DOHH2 (cell line): ENCODE data around the gene PDE7B.

Source experiments
- H3F3A ChIP-seq: fragments of 200-600 bp; sonication (generic), shearing (Covaris generic); 2 replicates; pipeline ENCODE4 v1.6.0; 2016; ENCODE audit warnings: antibody characterized with exemption, mild to moderate bottlenecking; ENCODE audit not compliant: control insufficient read depth, insufficient read depth
- H3K27ac ChIP-seq: fragments of 200-600 bp; sonication (generic); 2 replicates; pipeline ENCODE4 v1.5.1; 2014; ENCODE audit warnings: low read depth, mild to moderate bottlenecking, low read length, moderate library complexity
- H3K27me3 ChIP-seq: fragments of 200-600 bp; sonication (generic); 2 replicates; pipeline ENCODE4 v1.6.1; 2014; ENCODE audit warnings: mild to moderate bottlenecking, low read length, mixed read lengths; ENCODE audit not compliant: control insufficient read depth
- H3K36me3 ChIP-seq: fragments of 200-600 bp; sonication (generic); 2 replicates; pipeline ENCODE4 v1.6.1; 2014; ENCODE audit warnings: mild to moderate bottlenecking, low read length, moderate library complexity, mixed read lengths; ENCODE audit not compliant: control insufficient read depth
- H3K4me1 ChIP-seq: fragments of 200-600 bp; sonication (generic); 2 replicates; pipeline ENCODE4 v1.6.1; 2014; ENCODE audit warnings: mild to moderate bottlenecking, low read length, mixed read lengths; ENCODE audit not compliant: control insufficient read depth
- H3K4me2 ChIP-seq: fragments of 200-600 bp; sonication (generic); 2 replicates; pipeline ENCODE4 v1.6.0; 2014; ENCODE audit warnings: mild to moderate bottlenecking, low read length, moderate library complexity
- H3K4me3 ChIP-seq: fragments of 200-600 bp; sonication (generic); 2 replicates; pipeline ENCODE4 v1.5.1; 2014; ENCODE audit warnings: mild to moderate bottlenecking, low read length, mixed read lengths
- H3K79me2 ChIP-seq: fragments of 200-600 bp; sonication (generic); 2 replicates; pipeline ENCODE4 v1.6.1; 2014; ENCODE audit warnings: mild to moderate bottlenecking, low read length, mixed read lengths; ENCODE audit not compliant: control insufficient read depth
- H3K9me2 ChIP-seq: fragments of 200-600 bp; sonication (generic); replicated peaks from 2 replicates; pipeline ENCODE4 v1.6.1; 2014; ENCODE audit warnings: mild to moderate bottlenecking, low read length, mixed read lengths; ENCODE audit not compliant: control insufficient read depth
- H3K9me3 ChIP-seq: fragments of 200-600 bp; sonication (generic); 2 replicates; pipeline ENCODE4 v1.6.1; 2014; ENCODE audit warnings: antibody characterized with exemption, low read length, mixed read lengths; ENCODE audit not compliant: control insufficient read depth, insufficient read depth
- H4K20me1 ChIP-seq: fragments of 200-600 bp; sonication (generic); 2 replicates; pipeline ENCODE4 v1.6.0; 2014; ENCODE audit warnings: low read depth, mild to moderate bottlenecking, antibody characterized with exemption, low read length, moderate library complexity; ENCODE audit not compliant: control insufficient read depth, insufficient read depth
- CTCF ChIP-seq: fragments of 200-600 bp; sonication (generic); IDR thresholded peaks from one replicate; pipeline ENCODE4 v1.5.1; 2014; ENCODE audit warnings: antibody characterized with exemption, mild to moderate bottlenecking, low read depth, low read length; ENCODE audit not compliant: poor library complexity, severe bottlenecking
- EZH2phosphoT487 ChIP-seq: fragments of 200-600 bp; sonication (generic); IDR thresholded peaks from 2 replicates; pipeline ENCODE4 v1.6.1; 2017; ENCODE audit warnings: borderline replicate concordance, mild to moderate bottlenecking, antibody characterized with exemption, low read length, moderate library complexity, mixed read lengths

The PDE7B gene

DNA sequence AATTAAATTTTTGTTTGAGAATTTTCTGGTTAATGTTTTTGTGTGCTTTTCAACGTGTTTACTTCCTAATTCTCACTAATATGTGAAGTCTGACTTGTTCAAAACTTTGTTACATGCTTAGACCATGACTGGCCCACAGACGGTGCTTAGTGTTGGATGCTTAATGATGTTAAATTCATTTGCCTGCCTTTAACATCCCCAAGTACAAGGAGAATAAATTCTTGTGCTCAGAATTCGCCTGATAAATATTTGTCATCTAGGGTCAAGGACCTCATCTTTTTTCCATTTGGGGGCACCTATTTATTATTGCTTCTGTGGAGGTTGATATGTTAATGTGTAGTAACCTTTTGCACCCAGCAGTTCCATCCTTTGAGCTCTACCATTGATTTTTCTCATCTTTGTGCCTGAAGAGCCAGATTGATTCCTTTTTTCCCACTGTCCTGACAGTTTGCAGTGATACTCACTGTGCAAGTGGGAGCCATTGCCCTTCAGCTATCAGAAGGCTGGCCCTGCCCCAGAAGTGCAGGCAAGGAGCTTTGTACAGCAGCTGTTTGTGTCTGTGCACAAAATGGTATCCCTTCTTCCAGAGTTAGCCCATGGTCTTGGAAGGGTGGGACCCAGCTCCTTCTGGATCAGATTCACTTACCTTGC lies 170.8 kb downstream of the PDE7B start:
- H4K20me1 ChIP-seq: no peaks in the 10 kb centered on the region
- no peaks in the 10 kb centered on the region for H3F3A ChIP-seq
- H3K4me3 ChIP-seq: no peak overlapping the region
- H3K9me2 ChIP-seq: no peaks in the 10 kb centered on the region
- no peaks in the 10 kb centered on the region for H3K36me3 ChIP-seq
- no peak for TF ChIP-seq EZH2phosphoT487
- TF ChIP-seq CTCF: no peak
- no peaks in the 10 kb centered on the region for H3K4me1 ChIP-seq
- H3K79me2 ChIP-seq: no peaks in the 10 kb centered on the region
- H3K4me2 ChIP-seq: no peak overlapping the region
- no peak overlapping the region for H3K27ac ChIP-seq
- H3K27me3 ChIP-seq: no peaks in the 10 kb centered on the region
- H3K9me3 ChIP-seq: no peaks in the 10 kb centered on the region

DNA sequence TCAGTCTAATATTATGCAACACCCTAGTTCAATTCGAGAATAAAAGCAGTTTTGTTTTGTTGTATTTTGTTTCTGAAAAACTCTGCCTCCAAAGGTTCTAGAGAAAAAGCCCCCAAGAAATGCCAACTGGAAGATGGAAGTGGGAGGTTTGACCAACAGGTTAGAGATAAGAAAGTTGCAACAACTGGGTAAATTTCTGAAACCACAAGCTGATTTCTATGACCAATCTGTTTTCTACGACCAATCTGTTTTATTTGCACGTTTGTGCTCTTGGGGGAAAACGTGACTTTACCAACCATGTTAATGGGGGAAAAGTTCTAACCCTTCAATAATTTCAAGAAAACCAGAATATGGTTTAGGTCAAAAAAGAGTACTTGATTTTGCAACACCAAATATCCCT lies 173.2 kb downstream of the PDE7B start:
- H3F3A ChIP-seq: no peaks in the 10 kb centered on the region
- no peak overlapping the region for H3K4me2 ChIP-seq
- no peaks in the 10 kb centered on the region for H3K36me3 ChIP-seq
- TF ChIP-seq EZH2phosphoT487: no peak
- TF ChIP-seq CTCF: no peak
- no peak overlapping the region for H3K4me3 ChIP-seq
- H3K9me2 ChIP-seq: no peaks in the 10 kb centered on the region
- H3K79me2 ChIP-seq: no peaks in the 10 kb centered on the region
- no peaks in the 10 kb centered on the region for H3K4me1 ChIP-seq
- no peaks in the 10 kb centered on the region for H3K27me3 ChIP-seq
- no peak overlapping the region for H3K27ac ChIP-seq
- H3K9me3 ChIP-seq: no peaks in the 10 kb centered on the region
- no peaks in the 10 kb centered on the region for H4K20me1 ChIP-seq

GRCh38 chr6:136025736-136026135 lies 174.2 kb downstream of the PDE7B start:
- Histone ChIP-seq H3K9me2 (no peaks in the 10 kb centered on the region), H3F3A (no peaks in the 10 kb centered on the region), H4K20me1 (no peaks in the 10 kb centered on the region), H3K27me3 (no peaks in the 10 kb centered on the region), H3K79me2 (no peaks in the 10 kb centered on the region), H3K4me1 (no peaks in the 10 kb centered on the region), H3K27ac (no peak overlapping the region), H3K4me3 (no peak overlapping the region), H3K9me3 (no peaks in the 10 kb centered on the region), H3K4me2 (no peak overlapping the region), H3K36me3 (no peaks in the 10 kb centered on the region)
- TF ChIP-seq EZH2phosphoT487: no peak
- no peak for TF ChIP-seq CTCF
